Measurements from ENCODE around the gene SH2D1A. TPM values are rescaled to one million over a fixed set of nuclear protein-coding genes. Genes with fewer than 3 reads are reported as not detected.

SH2D1A gene
- total RNA-seq, 2 donors from 2014 or later, result 0.71 to 1.4 TPM

GRCh38 chrX:124344246-124344645 is 2.1 kb upstream of the SH2D1A start:
- no peaks in the 10 kb centered on the region for H3K36me3 ChIP-seq
- no peak overlapping the region for H3K4me3 ChIP-seq
- DNase-seq (ENCODE audit: low spot score) (no peak), ATAC-seq (ENCODE audit: insufficient number of reproducible peaks, low FRiP score, low read depth) (no peak)
- no peak for TF ChIP-seq CTCF (IDR thresholded peaks at IDR 0.05)
- no peak overlapping the region for H3K27ac ChIP-seq
- no peaks in the 10 kb centered on the region for H3K9me3 ChIP-seq
- no peaks in the 10 kb centered on the region for H3K27me3 ChIP-seq (replicated peaks; ENCODE audit: insufficient read depth)
- H3K4me1 ChIP-seq (ENCODE audit: control insufficient read depth in 1 of 2, low read depth in 2 of 2), result no peaks in the 10 kb centered on the region

GRCh38 chrX:124346877-124347241 is 496 bp downstream of the SH2D1A start:
- Histone ChIP-seq H3K27ac (no peak overlapping the region), H3K4me3 (no peak overlapping the region), H3K4me1 (ENCODE audit: control insufficient read depth in 1 of 2, low read depth in 2 of 2) (no peaks in the 10 kb centered on the region), H3K9me3 (no peaks in the 10 kb centered on the region), H3K27me3 (replicated peaks; ENCODE audit: insufficient read depth) (no peaks in the 10 kb centered on the region), H3K36me3 (no peaks in the 10 kb centered on the region)
- ATAC-seq (ENCODE audit: insufficient number of reproducible peaks, low FRiP score, low read depth) (no peak), DNase-seq (ENCODE audit: low spot score) (no peak)
- no peak for TF ChIP-seq CTCF (IDR thresholded peaks at IDR 0.05)

GRCh38 chrX:124347242-124347641 is 879 bp downstream of the SH2D1A start:
- no peak for DNase-seq (ENCODE audit: low spot score)
- Histone ChIP-seq H3K9me3 (no peaks in the 10 kb centered on the region), H3K36me3 (no peaks in the 10 kb centered on the region), H3K27me3 (replicated peaks; ENCODE audit: insufficient read depth) (no peaks in the 10 kb centered on the region), H3K27ac (no peak overlapping the region), H3K4me1 (ENCODE audit: control insufficient read depth in 1 of 2, low read depth in 2 of 2) (no peaks in the 10 kb centered on the region), H3K4me3 (no peak overlapping the region)
- no peak for ATAC-seq (ENCODE audit: insufficient number of reproducible peaks, low FRiP score, low read depth)
- no peak for TF ChIP-seq CTCF (IDR thresholded peaks at IDR 0.05)

GRCh38 chrX:124348182-124348581 is 1.8 kb downstream of the SH2D1A start:
- no peak overlapping the region for H3K4me3 ChIP-seq
- no peaks in the 10 kb centered on the region for H3K4me1 ChIP-seq (ENCODE audit: control insufficient read depth in 1 of 2, low read depth in 2 of 2)
- ATAC-seq (ENCODE audit: insufficient number of reproducible peaks, low FRiP score, low read depth) (no peak), DNase-seq (ENCODE audit: low spot score) (no peak)
- H3K9me3 ChIP-seq, result no peaks in the 10 kb centered on the region
- no peaks in the 10 kb centered on the region for H3K36me3 ChIP-seq
- no peak for TF ChIP-seq CTCF (IDR thresholded peaks at IDR 0.05)
- H3K27me3 ChIP-seq (replicated peaks; ENCODE audit: insufficient read depth), result no peaks in the 10 kb centered on the region
- H3K27ac ChIP-seq, result no peak overlapping the region

GRCh38 chrX:124348885-124349453 is 2.6 kb downstream of the SH2D1A start:
- Histone ChIP-seq H3K9me3 (no peaks in the 10 kb centered on the region), H3K27me3 (replicated peaks; ENCODE audit: insufficient read depth) (no peaks in the 10 kb centered on the region), H3K4me1 (ENCODE audit: control insufficient read depth in 1 of 2, low read depth in 2 of 2) (no peaks in the 10 kb centered on the region), H3K27ac (no peak overlapping the region), H3K36me3 (no peaks in the 10 kb centered on the region), H3K4me3 (no peak overlapping the region)
- ATAC-seq (ENCODE audit: insufficient number of reproducible peaks, low FRiP score, low read depth) (no peak), DNase-seq (ENCODE audit: low spot score) (no peak)
- TF ChIP-seq CTCF (IDR thresholded peaks at IDR 0.05), result no peak

All from thoracic aorta (tissue), 2 donors.